ENCODE measurements around the gene DDX49. TPM values are rescaled to one million over a fixed set of nuclear protein-coding genes. Genes with fewer than 3 reads are reported as not detected.

Gene DDX49
- total RNA-seq, 1 experiment from 2014 or later: 47.9 TPM

GRCh38 chr19:18921593-18921992 lies 2.1 kb downstream of the DDX49 start (continued):
- TF ChIP-seq USF2 (CRISPR knock-in tag; IDR thresholded peaks at IDR 0.05) (no peak), ZNF121 (CRISPR knock-in tag; IDR thresholded peaks at IDR 0.05) (no peak), ZNF263 (CRISPR knock-in tag; IDR thresholded peaks at IDR 0.05; ENCODE audit: low read depth) (no peak)

- no peak for TF ChIP-seq EMX1 (CRISPR knock-in tag; IDR thresholded peaks at IDR 0.05)
- TF ChIP-seq CREB1 (CRISPR knock-in tag; IDR thresholded peaks at IDR 0.05): no peak
- no peak for TF ChIP-seq FOXJ3 (CRISPR knock-in tag; IDR thresholded peaks at IDR 0.05; ENCODE audit: borderline replicate concordance)
- TF ChIP-seq SMAD4 (CRISPR knock-in tag; IDR thresholded peaks at IDR 0.05): no peak
- H3K4me1 Mint-ChIP-seq: peaks cover 10% of the 10 kb centered on the region
- CTCF ChIA-PET: no interaction called here
- POLR2A ChIA-PET: no interaction called here
- no peak overlapping the region for H3K27ac Mint-ChIP-seq
- no peak for DNase-seq (ENCODE audit: low spot score)
- no peaks in the 10 kb centered on the region for H3K9me3 Mint-ChIP-seq
- peaks cover 25% of the 10 kb centered on the region for H3K36me3 Mint-ChIP-seq
- no peak overlapping the region for H3K4me3 Mint-ChIP-seq
- no peaks in the 10 kb centered on the region; the same call in 1 of the 2 replicates for H3K27me3 Mint-ChIP-seq (ENCODE audit: low read depth)
- no peak for ATAC-seq
Observed at GRCh38 chr19:18922228-18922985, 2.9 kb downstream of the DDX49 start.

- H3K27ac Mint-ChIP-seq: no peak overlapping the region
- ChIA-PET POLR2A (no interaction called here), CTCF (no interaction called here)
- TF ChIP-seq STAT6 (CRISPR knock-in tag; conservative IDR thresholded peaks at IDR 0.05; ENCODE audit: low read depth) (no peak), FOXK1 (CRISPR knock-in tag; IDR thresholded peaks at IDR 0.05) (no peak), ELF4 (CRISPR knock-in tag; IDR thresholded peaks at IDR 0.05; ENCODE audit: low read depth) (no peak), FOXJ3 (CRISPR knock-in tag; IDR thresholded peaks at IDR 0.05; ENCODE audit: borderline replicate concordance) (no peak), MAX (CRISPR knock-in tag; IDR thresholded peaks at IDR 0.05) (no peak), NFYB (CRISPR knock-in tag; conservative IDR thresholded peaks at IDR 0.05; ENCODE audit: low read depth) (no peak), JAZF1 (CRISPR knock-in tag; IDR thresholded peaks at IDR 0.05) (no peak), SP1 (CRISPR knock-in tag; conservative IDR thresholded peaks at IDR 0.05) (no peak), RELA (CRISPR knock-in tag; IDR thresholded peaks at IDR 0.05; ENCODE audit: borderline replicate concordance) (no peak), SOX15 (CRISPR knock-in tag; IDR thresholded peaks at IDR 0.05) (no peak), E2F4 (CRISPR knock-in tag; IDR thresholded peaks at IDR 0.05; ENCODE audit: borderline replicate concordance, low read depth) (no peak), ZNF532 (CRISPR knock-in tag; IDR thresholded peaks at IDR 0.05; ENCODE audit: borderline replicate concordance) (no peak), HMGA2 (CRISPR knock-in tag; IDR thresholded peaks at IDR 0.05) (no peak), CDX4 (CRISPR knock-in tag; IDR thresholded peaks at IDR 0.05; ENCODE audit: borderline replicate concordance) (no peak)
- H3K27me3 Mint-ChIP-seq (ENCODE audit: low read depth): no peaks in the 10 kb centered on the region
- no peak for DNase-seq (ENCODE audit: low spot score)
- no peak for ATAC-seq
- no peaks in the 10 kb centered on the region for H3K9me3 Mint-ChIP-seq
- H3K36me3 Mint-ChIP-seq: peaks cover 26% of the 10 kb centered on the region
- H3K4me1 Mint-ChIP-seq: peaks cover 5% of the 10 kb centered on the region
- H3K4me3 Mint-ChIP-seq: no peak overlapping the region
Observed at GRCh38 chr19:18924684-18925213, 5.2 kb downstream of the DDX49 start.

Data from WTC11 (cell line).